Renal cortical epithelial cell (primary cell): ENCODE measurements around the gene ITPKB. TPM values are rescaled to one million over a fixed set of nuclear protein-coding genes. Genes with fewer than 3 reads are reported as not detected.
A peak's percentile ranks its signal among the peaks of the same experiment; 100 is the strongest.
"Not testable (repeated sequence)": the region's sequence is repeated elsewhere in the genome, so short reads cannot be mapped to it uniquely, and the experiment has no call there.

Experiments used
- DNase-seq: peaks from one replicate; pipeline ENCODE4 v3.0.0-alpha.2; 2011; ENCODE audit warnings: low read depth
- total RNA-seq: library from RNA; depleted of rRNA; stranded (reverse); fragments of >200 nt; gene quantifications from 2 replicates; pipeline ENCODE4 v1.2.3, GENCODE V29; 2014

Gene ITPKB
- total RNA-seq, 1 donor from 2014 or later = 5.9 TPM

- DNase-seq = no peak
Measured at GRCh38 chr1:226651041-226651731, 87.9 kb downstream of the ITPKB start.

- no peak for DNase-seq
Measured at GRCh38 chr1:226650236-226650841, 88.7 kb downstream of the ITPKB start.

GRCh38 chr1:226649780-226650179 lies 89.3 kb downstream of the ITPKB start:
- no peak for DNase-seq

DNA sequence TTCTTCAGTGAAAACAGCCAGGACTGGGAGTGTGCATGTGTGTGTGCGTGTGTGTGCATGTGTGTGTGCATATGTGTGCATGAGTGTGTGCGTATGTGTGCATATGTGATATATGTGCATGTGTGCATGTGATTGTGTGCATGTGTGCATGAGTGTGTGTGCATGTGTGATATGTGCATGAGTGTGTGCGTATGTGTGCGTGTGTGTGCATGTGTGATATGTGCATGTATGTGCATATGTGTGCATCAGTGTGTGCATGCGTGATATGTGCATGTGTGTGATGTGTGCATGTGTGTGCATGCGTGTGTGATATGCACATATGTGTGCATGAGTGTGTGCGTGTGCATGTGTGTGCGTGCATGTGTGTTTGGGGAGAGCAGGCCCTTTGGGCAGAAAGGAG lies 89.8 kb downstream of the ITPKB start:
- DNase-seq = no peak

- DNase-seq = no peak
Measured at GRCh38 chr1:226648421-226648820, 90.7 kb downstream of the ITPKB start.

DNA sequence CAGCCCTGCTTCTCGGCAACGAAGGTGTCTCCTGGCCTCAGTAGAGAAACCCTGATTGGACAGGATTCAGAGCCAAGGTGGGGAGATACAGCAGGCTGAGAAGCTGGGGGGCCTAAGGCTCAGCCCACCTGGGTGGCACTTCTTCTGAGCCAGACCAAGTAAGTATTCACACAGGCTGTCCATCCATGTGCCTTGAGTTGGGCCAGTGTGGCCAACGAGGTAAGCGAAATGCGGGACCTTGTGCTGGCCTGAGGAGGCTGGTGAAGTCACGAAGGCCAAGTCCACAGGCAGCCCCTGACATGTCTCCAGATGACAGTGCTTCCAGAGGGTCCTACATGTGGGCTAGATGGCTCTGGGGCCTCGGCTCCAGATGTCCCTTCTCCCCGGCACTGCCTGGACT lies 91.4 kb downstream of the ITPKB start:
- DNase-seq = no peak

- no peak for DNase-seq
Measured at GRCh38 chr1:226646870-226647449, 92.1 kb downstream of the ITPKB start.

- no peak for DNase-seq
Measured at GRCh38 chr1:226646026-226646869, 92.8 kb downstream of the ITPKB start.

GRCh38 chr1:226645279-226645976 lies 93.7 kb downstream of the ITPKB start:
- no peak for DNase-seq

DNA sequence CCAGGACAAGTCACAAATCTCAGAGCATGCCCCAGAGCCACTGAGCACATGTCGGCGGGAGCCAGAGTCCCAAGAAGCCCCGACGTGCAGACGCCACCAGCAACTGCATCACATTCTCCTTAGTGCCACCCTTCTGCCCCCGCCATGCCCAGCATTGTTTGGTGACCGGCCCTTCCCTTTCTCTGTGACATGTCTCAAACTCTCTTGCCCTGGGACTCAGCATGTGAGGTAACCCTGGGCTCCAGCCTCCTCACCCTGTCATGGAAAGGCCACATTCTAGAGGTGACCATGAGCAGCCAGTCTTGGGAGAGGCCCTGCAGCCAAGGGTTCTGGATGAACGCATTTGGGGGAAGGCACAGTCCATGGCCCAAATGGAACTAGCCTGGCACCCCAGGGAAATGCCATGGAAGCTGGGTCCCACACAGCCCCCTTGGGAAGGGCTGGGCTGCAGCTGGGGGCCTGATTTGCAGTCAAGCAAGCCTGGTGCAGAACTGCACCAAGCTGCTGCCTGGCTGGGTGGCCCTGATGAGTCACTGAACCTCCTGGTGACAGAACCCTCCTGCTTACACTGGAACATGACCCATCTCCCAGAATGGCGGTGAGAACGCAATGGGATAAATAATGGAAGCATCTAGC lies 94.4 kb downstream of the ITPKB start:
- no peak for DNase-seq

GRCh38 chr1:226643611-226644540 lies 95.2 kb downstream of the ITPKB start:
- DNase-seq = no peak

DNA sequence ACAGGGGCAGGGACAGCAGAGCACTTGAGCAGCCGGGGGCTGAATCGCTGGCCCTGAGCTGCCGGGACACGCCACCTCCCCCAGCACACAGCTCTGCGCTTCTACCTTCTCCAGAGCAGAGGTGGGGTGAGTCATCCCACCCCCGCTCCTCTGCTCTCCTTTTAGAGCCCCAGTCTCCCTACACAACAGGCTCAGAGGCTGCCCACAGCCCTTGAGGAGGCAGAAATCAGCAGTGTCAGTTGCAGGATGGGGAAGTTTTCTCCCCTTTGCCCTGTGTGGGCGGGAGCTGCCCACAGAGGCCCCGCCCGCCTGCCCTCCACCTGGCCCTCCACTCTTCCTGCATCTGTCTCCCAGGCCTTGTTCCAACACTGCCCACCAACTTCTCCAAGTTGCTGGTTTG lies 95.9 kb downstream of the ITPKB start:
- DNase-seq = peak; percentile 75

- no peak for DNase-seq
Measured at GRCh38 chr1:226642421-226642820, 96.7 kb downstream of the ITPKB start.

DNA sequence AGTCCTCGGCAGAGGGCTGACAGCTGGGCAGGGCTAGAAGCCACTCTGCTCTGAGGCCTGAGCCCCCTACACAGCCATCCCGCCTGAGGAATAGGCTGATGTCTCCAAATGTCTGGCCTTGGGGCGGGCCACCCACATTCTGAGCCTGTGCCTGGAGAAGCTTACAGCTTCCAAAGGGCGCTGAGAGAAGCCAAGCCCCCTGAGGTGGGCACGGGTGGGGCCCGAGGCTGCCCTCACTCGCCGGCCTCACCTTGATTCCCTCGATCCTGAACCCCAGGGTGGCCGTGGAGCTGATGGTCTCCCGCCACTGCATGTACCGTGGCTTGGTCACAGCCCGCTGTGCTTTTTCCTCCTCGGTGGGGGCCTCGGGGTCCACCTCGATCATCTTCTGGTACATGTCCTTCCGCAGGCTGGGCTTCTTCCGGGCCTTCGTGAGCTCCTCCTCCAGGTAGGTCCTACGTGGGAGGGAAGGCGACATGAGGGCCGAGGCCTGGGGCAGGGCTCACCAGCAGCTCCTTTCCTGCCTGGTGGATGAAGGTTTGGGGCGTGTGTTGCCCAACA lies 97.3 kb downstream of the ITPKB start:
- DNase-seq = no peak

DNA sequence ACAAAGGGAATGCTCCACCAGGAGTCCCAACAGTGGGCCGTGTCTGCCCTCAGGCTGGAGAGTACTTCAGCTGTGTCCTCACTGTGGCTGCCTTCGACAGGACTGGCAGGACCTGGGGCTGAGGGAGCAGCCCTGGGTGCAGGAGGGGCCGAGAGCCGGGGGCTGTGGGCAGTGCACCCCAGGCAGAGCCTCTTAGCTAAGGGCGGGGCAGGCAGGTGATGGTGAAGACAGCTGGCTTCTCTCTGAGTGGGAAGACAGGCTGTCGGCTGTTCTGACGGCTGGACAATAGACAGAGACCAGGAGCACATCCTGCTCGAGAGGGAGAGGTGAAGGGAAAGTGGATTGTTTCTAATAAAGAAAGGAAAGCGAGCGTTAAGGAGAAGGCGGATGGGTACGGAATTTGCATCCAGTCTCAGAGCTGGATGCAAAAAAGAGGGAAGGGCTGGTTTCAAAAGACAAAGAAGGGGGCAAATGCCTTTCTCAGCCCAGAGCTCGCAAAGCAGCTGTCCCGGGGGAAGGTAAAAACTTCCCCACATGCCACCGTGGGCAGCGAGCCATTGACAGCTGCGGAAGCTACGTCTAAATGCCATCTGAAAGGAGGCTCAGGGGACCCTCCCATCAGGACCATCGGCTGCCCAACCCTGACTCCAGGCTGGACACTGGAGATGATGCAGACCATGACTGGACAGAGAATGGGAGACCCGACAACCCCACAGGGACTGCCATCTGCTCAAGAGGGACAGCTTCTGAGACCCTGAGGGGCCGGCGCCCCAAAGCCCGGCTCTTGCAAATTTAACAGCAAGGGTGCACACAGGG lies 98.6 kb downstream of the ITPKB start:
- DNase-seq = no peak

GRCh38 chr1:226639631-226640061 lies 99.4 kb downstream of the ITPKB start:
- DNase-seq = no peak

GRCh38 chr1:226639206-226639605 lies 99.9 kb downstream of the ITPKB start:
- not testable (repeated sequence) for DNase-seq

DNA sequence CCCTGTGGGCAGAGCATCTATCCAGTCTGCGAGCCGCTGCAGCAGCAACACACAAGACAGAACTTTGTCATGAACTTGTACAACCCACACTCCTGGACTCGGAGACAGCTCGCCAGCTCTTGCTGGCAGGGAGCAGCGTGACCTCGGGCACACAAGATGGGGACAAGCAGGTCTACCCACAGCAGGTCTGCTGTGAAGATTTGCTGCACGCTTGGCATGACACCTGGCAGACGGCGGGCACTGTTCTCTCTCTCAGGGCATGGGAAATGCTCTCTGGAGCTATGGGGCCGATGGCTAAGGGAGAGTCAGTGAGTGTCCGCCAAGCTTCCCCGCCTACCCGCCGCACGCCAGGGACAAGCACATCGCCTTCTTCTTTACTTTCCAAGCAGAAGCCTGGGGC lies 100.5 kb downstream of the ITPKB start:
- DNase-seq = no peak
